ENCODE results near the gene OR4C45.
"Not testable (repeated sequence)": the region's sequence is repeated elsewhere in the genome, so short reads cannot be mapped to it uniquely, and the experiment has no call there.

The OR4C45 gene

GRCh38 chr11:50032574-50032973, at the start of gene OR4C45:
OR4C45 (plus strand) TSS chr11:50032874.
- H3K4me3 Mint-ChIP-seq: no peak within 1 kb of the TSS
- no peaks in the 10 kb centered on the region for H3K27me3 Mint-ChIP-seq
- peaks cover 29% of the 10 kb centered on the region for H3K9me3 Mint-ChIP-seq
- no peaks in the 10 kb centered on the region for H3K36me3 Mint-ChIP-seq (ENCODE audit: low read depth)
- no peak within 1 kb of the TSS for H3K27ac Mint-ChIP-seq
- no peaks in the 10 kb centered on the region for H3K4me1 Mint-ChIP-seq (ENCODE audit: low read depth)
- no peak for DNase-seq

GRCh38 chr11:49995565-49995964, 37.1 kb upstream of the OR4C45 start:
- DNase-seq: no peak
- Mint-ChIP-seq H3K4me3 (no peak overlapping the region), H3K36me3 (ENCODE audit: low read depth) (no peaks in the 10 kb centered on the region), H3K4me1 (ENCODE audit: low read depth) (no peaks in the 10 kb centered on the region), H3K27ac (no peak overlapping the region), H3K9me3 (peaks cover 11% of the 10 kb centered on the region), H3K27me3 (no peaks in the 10 kb centered on the region)

DNA sequence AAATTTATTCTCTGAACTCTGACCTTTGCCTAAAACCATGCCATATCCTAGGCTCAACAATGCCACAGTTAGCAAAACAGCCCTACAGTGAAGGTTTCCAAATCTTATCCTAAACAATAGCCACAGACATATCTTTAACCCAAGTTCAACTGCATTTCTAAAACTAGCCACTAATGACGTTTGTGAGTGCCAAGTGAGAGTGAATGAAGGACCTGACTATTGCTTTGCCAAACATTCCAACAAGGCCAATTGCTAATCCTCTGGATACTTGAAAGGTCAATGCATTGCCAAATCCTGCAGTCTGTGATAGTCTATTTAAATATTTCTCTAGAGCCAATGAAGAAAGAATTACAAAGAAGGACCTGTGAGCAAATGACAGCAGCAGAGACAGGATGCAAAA, 2.5 kb upstream of the OR4C45 start:
- Mint-ChIP-seq H3K36me3 (ENCODE audit: low read depth) (no peaks in the 10 kb centered on the region), H3K9me3 (peaks cover 44% of the 10 kb centered on the region), H3K4me1 (ENCODE audit: low read depth) (no peaks in the 10 kb centered on the region), H3K27me3 (no peaks in the 10 kb centered on the region), H3K27ac (no peak overlapping the region), H3K4me3 (no peak overlapping the region)
- no peak for DNase-seq

DNA sequence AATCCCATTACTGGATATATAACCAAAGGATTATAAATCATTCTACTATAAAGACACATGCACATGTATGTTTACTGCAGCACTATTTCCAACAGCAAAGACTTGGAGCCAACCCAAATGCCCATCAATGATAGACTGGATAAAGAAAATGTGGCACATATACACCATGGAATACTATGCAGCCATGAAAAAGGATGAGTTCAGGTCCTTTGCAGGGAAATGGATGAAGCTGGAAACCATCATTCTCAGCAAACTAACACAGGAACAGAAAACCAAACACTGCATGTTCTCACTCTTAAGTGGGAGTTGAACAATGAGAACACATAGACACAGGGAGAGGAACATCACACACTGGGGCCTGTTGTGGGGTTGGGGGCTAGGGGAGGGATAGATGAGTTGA, 3.6 kb downstream of the OR4C45 start:
- H3K36me3 Mint-ChIP-seq (ENCODE audit: low read depth); H3K27ac Mint-ChIP-seq; H3K4me3 Mint-ChIP-seq; DNase-seq; H3K4me1 Mint-ChIP-seq (ENCODE audit: low read depth); H3K27me3 Mint-ChIP-seq: not testable (repeated sequence)
- H3K9me3 Mint-ChIP-seq: peaks cover 24% of the 10 kb centered on the region

DNA sequence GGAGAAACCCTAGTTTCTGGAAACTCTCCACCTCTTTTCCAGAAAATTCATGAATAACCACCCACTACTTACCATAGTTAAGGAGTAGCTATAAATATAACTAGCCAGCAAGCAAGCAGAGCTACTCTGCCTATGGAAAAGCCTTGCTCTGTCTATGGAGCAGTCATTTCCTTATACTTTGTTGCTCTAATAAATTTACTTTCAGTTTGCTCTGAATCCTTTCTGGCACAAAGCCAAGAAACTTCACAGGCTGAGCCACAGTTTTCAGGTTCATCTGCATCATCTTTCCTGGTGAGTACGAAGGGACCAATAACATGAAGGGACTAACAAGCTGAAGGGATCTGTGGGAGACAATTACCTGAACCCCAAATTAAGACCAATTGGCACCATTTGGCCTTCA, 4.6 kb downstream of the OR4C45 start:
- Mint-ChIP-seq H3K4me3 (no peak overlapping the region), H3K27me3 (no peaks in the 10 kb centered on the region), H3K27ac (no peak overlapping the region), H3K36me3 (ENCODE audit: low read depth) (no peaks in the 10 kb centered on the region), H3K9me3 (peaks cover 21% of the 10 kb centered on the region), H3K4me1 (ENCODE audit: low read depth) (no peaks in the 10 kb centered on the region)
- DNase-seq: no peak

- no peaks in the 10 kb centered on the region for H3K4me1 Mint-ChIP-seq (ENCODE audit: low read depth)
- H3K9me3 Mint-ChIP-seq: peaks cover 12% of the 10 kb centered on the region
- no peak overlapping the region for H3K27ac Mint-ChIP-seq
- H3K27me3 Mint-ChIP-seq: no peaks in the 10 kb centered on the region
- no peak for DNase-seq
- no peak overlapping the region for H3K4me3 Mint-ChIP-seq
- no peaks in the 10 kb centered on the region for H3K36me3 Mint-ChIP-seq (ENCODE audit: low read depth)
Measured at GRCh38 chr11:50044647-50045046, 12.0 kb downstream of the OR4C45 start.

GRCh38 chr11:50063056-50063455, 30.4 kb downstream of the OR4C45 start:
- H3K27me3 Mint-ChIP-seq; DNase-seq; H3K27ac Mint-ChIP-seq; H3K36me3 Mint-ChIP-seq (ENCODE audit: low read depth); H3K4me1 Mint-ChIP-seq (ENCODE audit: low read depth); H3K4me3 Mint-ChIP-seq: not testable (repeated sequence)
- H3K9me3 Mint-ChIP-seq: peaks cover 14% of the 10 kb centered on the region

GRCh38 chr11:50070389-50070788, 37.7 kb downstream of the OR4C45 start:
- Mint-ChIP-seq H3K4me1 (ENCODE audit: low read depth) (no peaks in the 10 kb centered on the region), H3K27ac (no peak overlapping the region), H3K4me3 (no peak overlapping the region), H3K27me3 (no peaks in the 10 kb centered on the region), H3K9me3 (peaks cover 31% of the 10 kb centered on the region), H3K36me3 (ENCODE audit: low read depth) (no peaks in the 10 kb centered on the region)
- DNase-seq: no peak

DNA sequence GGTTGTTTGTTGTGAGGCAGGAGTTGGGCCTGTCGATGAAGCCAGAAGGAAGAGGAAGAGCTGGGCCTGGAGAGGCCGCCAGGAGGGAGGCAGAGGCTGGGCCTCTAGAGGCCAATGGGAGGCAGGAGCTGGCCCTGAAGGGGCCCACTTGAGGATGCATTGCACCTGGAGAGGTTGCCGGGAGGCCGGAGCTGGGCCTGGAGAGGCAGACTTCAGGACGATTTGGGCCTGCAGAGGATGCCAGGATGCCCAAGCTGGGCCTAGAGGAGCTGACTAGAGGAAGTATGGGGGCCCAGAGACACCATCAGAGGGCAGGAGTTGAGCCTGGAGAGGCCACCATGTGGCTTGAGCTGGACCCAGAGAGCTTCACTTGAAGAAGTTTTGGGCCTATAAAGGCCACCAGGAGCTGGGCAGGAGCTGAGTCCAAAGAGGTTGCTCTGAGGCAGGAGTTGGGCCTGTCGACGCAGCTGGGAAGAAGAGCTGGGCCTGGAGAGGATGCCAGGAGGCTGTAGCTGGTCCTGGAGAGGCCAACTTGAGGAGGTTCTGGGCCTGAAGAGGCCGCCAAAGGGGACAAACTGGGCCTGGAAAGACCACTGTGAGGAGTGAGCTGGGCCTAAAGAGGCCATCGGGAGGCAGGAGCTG, 39.0 kb downstream of the OR4C45 start:
- no peak overlapping the region for H3K4me3 Mint-ChIP-seq
- H3K27ac Mint-ChIP-seq: no peak overlapping the region
- no peak for DNase-seq
- H3K27me3 Mint-ChIP-seq: no peaks in the 10 kb centered on the region
- H3K4me1 Mint-ChIP-seq (ENCODE audit: low read depth): no peaks in the 10 kb centered on the region
- peaks cover 41% of the 10 kb centered on the region for H3K9me3 Mint-ChIP-seq
- H3K36me3 Mint-ChIP-seq (ENCODE audit: low read depth): no peaks in the 10 kb centered on the region

GRCh38 chr11:50072226-50073112, 39.8 kb downstream of the OR4C45 start:
- H3K27me3 Mint-ChIP-seq: no peaks in the 10 kb centered on the region
- H3K4me3 Mint-ChIP-seq: no peak overlapping the region
- no peak overlapping the region for H3K27ac Mint-ChIP-seq
- DNase-seq: no peak
- H3K4me1 Mint-ChIP-seq (ENCODE audit: low read depth): no peaks in the 10 kb centered on the region
- H3K36me3 Mint-ChIP-seq (ENCODE audit: low read depth): no peaks in the 10 kb centered on the region
- H3K9me3 Mint-ChIP-seq: peaks cover 45% of the 10 kb centered on the region

DNA sequence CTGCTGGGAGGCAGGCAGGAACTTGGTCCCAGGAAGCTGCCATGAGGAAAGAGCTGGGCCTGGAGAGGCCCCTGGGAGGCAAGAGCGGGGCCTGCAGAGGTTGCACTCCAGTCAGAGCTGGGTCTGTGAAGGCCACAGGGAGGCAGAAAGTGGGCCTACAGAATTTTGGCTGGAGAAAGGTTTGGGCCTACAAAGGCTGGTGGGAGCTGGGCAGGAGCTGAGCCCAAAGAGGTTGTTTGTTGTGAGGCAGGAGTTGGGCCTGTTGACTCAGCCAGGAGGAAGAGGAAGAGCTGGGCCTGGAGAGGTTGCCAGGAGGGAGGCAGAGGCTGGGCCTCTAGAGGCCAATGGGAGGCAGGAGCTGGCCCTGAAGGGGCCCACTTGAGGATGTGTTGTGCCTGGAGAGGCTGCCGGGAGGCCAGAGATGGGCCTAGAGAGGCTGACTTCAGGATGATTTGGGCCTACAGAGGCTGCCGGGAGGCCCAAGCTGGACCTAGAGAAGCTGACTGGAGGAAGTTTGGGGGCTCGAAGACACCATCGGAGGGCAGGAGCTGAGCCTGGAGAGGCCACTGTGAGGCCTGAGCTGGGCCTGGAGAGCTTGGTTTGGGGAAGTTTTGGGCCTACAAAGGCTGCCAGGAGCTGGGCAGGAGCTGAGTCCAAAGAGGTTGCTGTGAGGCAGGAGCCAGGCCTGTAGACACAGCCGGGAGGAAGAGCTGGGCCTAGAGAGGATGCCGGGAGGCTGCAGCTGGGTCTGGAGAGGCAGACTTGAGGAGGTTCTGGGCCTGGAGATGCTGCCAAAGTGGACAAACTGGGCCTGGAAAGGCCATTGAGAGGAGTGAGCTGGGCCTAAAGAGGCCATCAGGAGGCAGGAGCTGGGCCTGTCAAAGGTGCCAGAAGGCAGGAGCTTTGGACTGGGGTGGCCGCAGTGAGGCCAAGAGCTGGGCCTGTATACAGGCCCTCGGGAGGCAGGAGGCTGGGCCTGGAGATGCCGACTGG, 40.7 kb downstream of the OR4C45 start:
- Mint-ChIP-seq H3K27ac (no peak overlapping the region), H3K4me1 (ENCODE audit: low read depth) (no peaks in the 10 kb centered on the region), H3K4me3 (no peak overlapping the region), H3K9me3 (peaks cover 50% of the 10 kb centered on the region), H3K27me3 (no peaks in the 10 kb centered on the region), H3K36me3 (ENCODE audit: low read depth) (no peaks in the 10 kb centered on the region)
- no peak for DNase-seq

- no peaks in the 10 kb centered on the region for H3K4me1 Mint-ChIP-seq (ENCODE audit: low read depth)
- no peak overlapping the region for H3K27ac Mint-ChIP-seq
- no peaks in the 10 kb centered on the region for H3K27me3 Mint-ChIP-seq
- H3K36me3 Mint-ChIP-seq (ENCODE audit: low read depth): no peaks in the 10 kb centered on the region
- H3K4me3 Mint-ChIP-seq: no peak overlapping the region
- DNase-seq: no peak
- H3K9me3 Mint-ChIP-seq: peaks cover 50% of the 10 kb centered on the region
Measured at GRCh38 chr11:50074161-50074560, 41.5 kb downstream of the OR4C45 start.

DNA sequence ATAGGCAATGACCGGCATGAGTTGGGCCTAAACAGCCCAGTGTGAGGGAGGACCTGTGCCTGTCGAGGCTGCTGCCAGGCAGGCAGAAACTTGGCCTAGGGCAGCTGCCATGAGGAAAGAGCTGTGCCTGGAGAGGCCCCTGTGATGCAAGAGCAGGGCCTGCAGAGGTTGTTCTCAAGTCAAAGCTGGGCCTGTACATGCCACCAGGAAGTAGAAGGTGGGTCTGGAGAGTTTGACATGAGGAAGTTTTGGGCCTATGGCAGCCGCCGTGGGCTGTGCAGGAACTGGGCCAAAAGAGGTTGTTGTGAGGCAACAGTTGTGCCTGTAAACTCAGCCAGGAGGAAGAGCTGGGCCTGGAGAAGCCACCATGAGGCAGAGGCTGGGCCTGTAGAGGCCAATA, 43.2 kb downstream of the OR4C45 start:
- Mint-ChIP-seq H3K4me1 (ENCODE audit: low read depth) (no peaks in the 10 kb centered on the region), H3K9me3 (peaks cover 44% of the 10 kb centered on the region), H3K27ac (no peak overlapping the region), H3K36me3 (ENCODE audit: low read depth) (no peaks in the 10 kb centered on the region), H3K4me3 (no peak overlapping the region), H3K27me3 (no peaks in the 10 kb centered on the region)
- no peak for DNase-seq

DNA sequence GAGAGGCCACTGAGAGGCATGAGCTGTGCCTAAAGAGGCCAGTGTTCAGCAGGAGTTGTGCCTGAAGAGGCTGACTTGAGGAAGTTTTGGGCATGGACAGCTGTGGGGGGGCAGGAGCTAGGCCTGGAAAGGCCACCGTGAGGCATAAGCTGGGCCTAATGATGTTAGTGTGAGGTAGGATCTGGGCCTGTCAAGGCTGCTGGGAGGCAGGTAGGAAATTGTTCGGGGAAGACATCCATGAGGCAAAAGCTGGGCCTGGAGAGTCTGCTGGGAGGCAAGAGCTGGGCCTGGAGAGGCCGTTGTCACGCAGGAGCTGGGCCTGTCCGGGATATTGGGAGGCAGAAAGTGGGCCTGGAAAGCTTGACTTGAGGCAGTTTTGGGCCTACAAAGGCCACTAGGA, 44.9 kb downstream of the OR4C45 start:
- Mint-ChIP-seq H3K36me3 (ENCODE audit: low read depth) (no peaks in the 10 kb centered on the region), H3K9me3 (peaks cover 34% of the 10 kb centered on the region), H3K27ac (no peak overlapping the region), H3K4me1 (ENCODE audit: low read depth) (no peaks in the 10 kb centered on the region), H3K4me3 (no peak overlapping the region), H3K27me3 (no peaks in the 10 kb centered on the region)
- no peak for DNase-seq
